Measurements from ENCODE around the gene RABL6. TPM values are rescaled to one million over a fixed set of nuclear protein-coding genes. Genes with fewer than 3 reads are reported as not detected.

RABL6 gene
- polyA plus RNA-seq, 1 experiment: 35.4 TPM

DNA sequence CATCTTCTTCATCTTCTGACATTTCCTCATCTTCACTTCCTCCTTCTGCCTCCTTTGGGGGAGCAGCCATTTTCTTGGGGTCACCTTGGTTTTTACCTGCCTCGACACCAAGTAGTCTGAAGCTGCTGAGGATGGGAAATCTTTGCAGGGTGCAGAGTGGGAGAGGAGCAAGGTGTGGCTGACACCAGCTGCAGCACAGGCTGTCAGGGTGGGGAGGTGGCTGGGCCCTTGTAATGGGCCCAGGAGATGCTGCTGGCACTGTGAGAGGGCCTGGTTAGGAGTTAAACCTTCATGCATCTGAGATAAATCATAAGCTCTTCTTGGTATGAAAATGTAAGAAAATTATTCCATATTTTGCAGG, 7.7 kb downstream of the RABL6 start:
- CTCF ChIA-PET: no interaction called here

GRCh38 chr9:136820971-136821825, 13.4 kb downstream of the RABL6 start:
- no peak for DNase-seq (ENCODE audit: low read depth, low spot score)
- TF ChIP-seq, protein P1, sequence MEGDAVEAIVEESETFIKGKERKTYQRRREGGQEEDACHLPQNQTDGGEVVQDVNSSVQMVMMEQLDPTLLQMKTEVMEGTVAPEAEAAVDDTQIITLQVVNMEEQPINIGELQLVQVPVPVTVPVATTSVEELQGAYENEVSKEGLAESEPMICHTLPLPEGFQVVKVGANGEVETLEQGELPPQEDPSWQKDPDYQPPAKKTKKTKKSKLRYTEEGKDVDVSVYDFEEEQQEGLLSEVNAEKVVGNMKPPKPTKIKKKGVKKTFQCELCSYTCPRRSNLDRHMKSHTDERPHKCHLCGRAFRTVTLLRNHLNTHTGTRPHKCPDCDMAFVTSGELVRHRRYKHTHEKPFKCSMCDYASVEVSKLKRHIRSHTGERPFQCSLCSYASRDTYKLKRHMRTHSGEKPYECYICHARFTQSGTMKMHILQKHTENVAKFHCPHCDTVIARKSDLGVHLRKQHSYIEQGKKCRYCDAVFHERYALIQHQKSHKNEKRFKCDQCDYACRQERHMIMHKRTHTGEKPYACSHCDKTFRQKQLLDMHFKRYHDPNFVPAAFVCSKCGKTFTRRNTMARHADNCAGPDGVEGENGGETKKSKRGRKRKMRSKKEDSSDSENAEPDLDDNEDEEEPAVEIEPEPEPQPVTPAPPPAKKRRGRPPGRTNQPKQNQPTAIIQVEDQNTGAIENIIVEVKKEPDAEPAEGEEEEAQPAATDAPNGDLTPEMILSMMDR (IDR thresholded peaks at IDR 0.05; ENCODE audit: low read depth, low read length): no peak
- CTCF ChIA-PET: interaction anchor here (1.0 kb wide), 1 partner anchor 29 kb away, joined by 3 read pairs; no protein-coding TSS in a partner anchor
- Histone ChIP-seq H3K27me3 (ENCODE audit: control insufficient read depth, insufficient read depth, low read length) (no peaks in the 10 kb centered on the region), H3K9me3 (ENCODE audit: control insufficient read depth, insufficient read depth, low read length) (no peaks in the 10 kb centered on the region; the same call in 1 of the 2 replicates), H3K4me3 (ENCODE audit: low read depth, low read length) (no peak overlapping the region), H3K27ac (ENCODE audit: low read depth, low read length) (no peak overlapping the region)
- POLR2A ChIA-PET: no interaction called here

More for the DNA sequence above, 7.7 kb downstream of the RABL6 start:
- H3K4me3 ChIP-seq (ENCODE audit: low read depth, low read length): no peak overlapping the region
- H3K9me3 ChIP-seq (ENCODE audit: control insufficient read depth, insufficient read depth, low read length): no peaks in the 10 kb centered on the region
- no peak for DNase-seq (ENCODE audit: low read depth, low spot score)
- no peaks in the 10 kb centered on the region for H3K27me3 ChIP-seq (ENCODE audit: control insufficient read depth, insufficient read depth, low read length)
- no peak overlapping the region for H3K27ac ChIP-seq (ENCODE audit: low read depth, low read length)
- POLR2A ChIA-PET: interaction anchor here (1.1 kb wide), 1 partner anchor 27 kb away, joined by 3 read pairs; the partner anchor contains the start of gene AJM1
- TF ChIP-seq, protein P1 (IDR thresholded peaks at IDR 0.05; ENCODE audit: low read depth, low read length): no peak

- DNase-seq (ENCODE audit: low read depth, low spot score): no peak
- Histone ChIP-seq H3K9me3 (ENCODE audit: control insufficient read depth, insufficient read depth, low read length) (no peaks in the 10 kb centered on the region; the same call in 1 of the 2 replicates), H3K4me3 (ENCODE audit: low read depth, low read length) (no peak overlapping the region), H3K27me3 (ENCODE audit: control insufficient read depth, insufficient read depth, low read length) (no peaks in the 10 kb centered on the region), H3K27ac (ENCODE audit: low read depth, low read length) (no peak overlapping the region)
- CTCF ChIA-PET: no interaction called here
- POLR2A ChIA-PET: interaction anchor here (0.7 kb wide), 1 partner anchor 104 kb away, joined by 5 read pairs; no protein-coding TSS in a partner anchor
- TF ChIP-seq, protein P1 (IDR thresholded peaks at IDR 0.05; ENCODE audit: low read depth, low read length): no peak
These were observed 14.2 kb downstream of the RABL6 start for GRCh38 chr9:136821826-136822544.

- CTCF ChIA-PET: interaction anchor here (0.8 kb wide), 1 partner anchor 19 kb away, joined by 4 read pairs; the partner anchor contains the start of gene AJM1
- Histone ChIP-seq H3K27ac (ENCODE audit: low read depth, low read length) (no peak overlapping the region), H3K27me3 (ENCODE audit: control insufficient read depth, insufficient read depth, low read length) (no peaks in the 10 kb centered on the region), H3K4me3 (ENCODE audit: low read depth, low read length) (no peak overlapping the region), H3K9me3 (ENCODE audit: control insufficient read depth, insufficient read depth, low read length) (no peaks in the 10 kb centered on the region; the same call in 1 of the 2 replicates)
- DNase-seq (ENCODE audit: low read depth, low spot score): no peak
- POLR2A ChIA-PET: interaction anchor here (0.7 kb wide), 1 partner anchor 103 kb away, joined by 5 read pairs; no protein-coding TSS in a partner anchor
- TF ChIP-seq, protein P1 (IDR thresholded peaks at IDR 0.05; ENCODE audit: low read depth, low read length): no peak
These were observed 15.6 kb downstream of the RABL6 start for GRCh38 chr9:136823136-136824046.
